CD4-positive, alpha-beta T cell treated with Interleukin-12 subunit alpha and Interleukin-12 subunit beta, for 1 hour (primary cell): ENCODE results near the gene MAG.

ENCODE experiments used
- DNase-seq: peaks from one replicate; pipeline ENCODE4 v3.0.0-alpha.2; 2020

Gene MAG

GRCh38 chr19:35321291-35321690 lies 29.3 kb downstream of the MAG start:
- no peak for DNase-seq

- no peak for DNase-seq
Observed at GRCh38 chr19:35322014-35322413, 30.1 kb downstream of the MAG start.

GRCh38 chr19:35327642-35328041 lies 35.7 kb downstream of the MAG start:
- no peak for DNase-seq

DNA sequence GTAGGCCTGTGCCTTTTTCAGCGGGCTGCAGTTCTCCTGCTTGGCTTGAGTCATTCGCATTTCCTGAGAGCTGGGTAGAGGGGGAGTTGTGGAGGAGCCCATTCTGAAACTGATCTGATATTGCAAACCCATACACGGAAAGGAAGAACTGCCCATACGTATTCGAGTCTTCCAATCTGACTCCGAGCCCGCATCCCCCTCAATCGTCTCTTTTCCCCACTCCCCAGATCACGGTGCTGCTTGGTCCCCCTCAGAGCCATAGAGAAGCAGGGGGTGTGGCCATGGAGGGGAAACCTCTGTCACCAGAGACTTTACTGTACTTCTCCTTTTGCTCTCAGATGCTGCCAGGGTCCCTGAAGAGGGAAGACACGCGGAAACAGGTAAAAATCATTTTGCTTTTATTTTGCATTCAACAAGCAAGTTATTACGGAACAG lies 36.9 kb downstream of the MAG start, which contains the start of gene CD22:
Gene CD22 (plus strand): TSS at position 337 of the 435 bp plus-strand sequence. CDS start 2,854 bp downstream, outside the sequence.
- no peak for DNase-seq

GRCh38 chr19:35329323-35329722 lies 37.4 kb downstream of the MAG start:
- DNase-seq: no peak

- DNase-seq: no peak
Observed at GRCh38 chr19:35330475-35330874, 38.5 kb downstream of the MAG start.

DNA sequence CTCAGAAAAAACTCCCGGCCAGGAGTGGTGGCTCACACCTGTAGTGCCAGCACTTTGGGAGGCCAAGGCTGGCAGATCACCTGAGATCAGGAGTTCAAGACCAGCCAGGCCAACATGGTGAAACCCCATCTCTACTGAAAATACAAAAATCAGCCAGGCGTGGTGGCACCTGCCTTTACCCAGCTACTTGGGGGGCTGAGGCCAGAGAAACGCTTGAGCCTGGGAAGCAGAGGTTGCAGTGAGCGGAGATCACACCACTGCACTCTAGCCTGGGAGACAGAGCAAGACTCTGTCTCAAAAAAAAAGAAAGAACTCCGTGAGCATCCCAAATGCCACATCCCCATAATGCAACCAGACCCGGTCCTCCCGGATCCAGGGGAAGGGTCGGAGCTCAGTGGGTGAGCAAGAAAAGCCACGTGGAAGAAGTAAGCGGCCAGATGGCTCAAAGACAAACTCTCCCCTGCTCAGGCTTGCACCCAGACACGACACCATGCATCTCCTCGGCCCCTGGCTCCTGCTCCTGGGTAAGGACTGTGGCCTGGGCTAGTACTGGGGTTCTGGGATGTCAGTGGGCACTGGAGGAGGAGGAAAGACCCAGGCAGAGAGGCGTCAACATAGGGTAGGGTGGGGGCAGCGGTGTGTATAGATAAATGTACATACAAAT lies 39.7 kb downstream of the MAG start:
- DNase-seq: no peak

DNA sequence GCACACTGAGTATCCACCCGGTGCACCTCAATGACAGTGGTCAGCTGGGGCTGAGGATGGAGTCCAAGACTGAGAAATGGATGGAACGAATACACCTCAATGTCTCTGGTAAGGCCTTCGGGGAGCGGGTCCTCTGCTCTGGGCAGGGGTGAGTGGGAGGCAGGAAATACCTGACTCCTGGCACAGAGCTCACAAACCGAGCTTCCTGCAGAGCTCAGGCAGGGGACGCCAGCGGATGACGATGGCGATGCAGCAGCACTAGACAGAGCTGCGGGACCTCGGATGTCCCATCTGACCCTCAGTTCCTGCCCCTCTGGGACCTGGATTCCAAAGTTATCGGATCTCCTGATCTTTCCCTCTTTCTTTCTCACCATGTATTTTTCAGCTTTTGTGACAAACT lies 40.9 kb downstream of the MAG start:
- DNase-seq: no peak

GRCh38 chr19:35334144-35334753 lies 42.3 kb downstream of the MAG start:
- no peak for DNase-seq

DNA sequence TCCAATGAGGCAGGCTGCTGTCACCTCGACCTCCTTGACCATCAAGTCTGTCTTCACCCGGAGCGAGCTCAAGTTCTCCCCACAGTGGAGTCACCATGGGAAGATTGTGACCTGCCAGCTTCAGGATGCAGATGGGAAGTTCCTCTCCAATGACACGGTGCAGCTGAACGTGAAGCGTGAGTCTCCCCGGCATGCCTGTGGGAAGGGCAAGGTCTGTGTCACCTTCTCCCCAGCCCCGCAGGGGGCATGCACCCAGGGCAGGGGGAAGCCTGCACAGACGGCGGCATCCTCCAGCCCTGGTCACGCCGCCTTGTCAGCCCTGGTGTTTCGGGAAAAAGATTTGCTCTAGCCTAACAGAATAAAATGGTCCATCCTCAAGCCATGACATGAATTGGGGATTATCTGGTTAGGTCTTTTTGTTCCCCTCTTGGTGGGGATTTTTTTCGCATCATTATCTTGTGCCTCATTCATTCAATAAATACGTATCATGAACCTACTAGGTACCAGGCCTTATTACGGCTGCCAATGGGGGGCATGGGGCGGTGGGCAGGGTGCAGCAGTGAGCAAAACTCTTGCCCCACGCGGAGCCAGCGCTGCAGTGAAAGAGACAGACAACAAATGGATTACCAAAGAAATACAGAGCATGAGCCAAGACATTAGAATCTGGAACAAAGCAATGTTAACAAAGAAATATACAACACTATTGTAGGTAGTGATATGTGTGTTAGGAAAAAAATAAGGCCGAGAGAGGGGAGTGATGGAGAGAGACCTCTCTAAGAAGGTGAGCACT lies 44.4 kb downstream of the MAG start:
- DNase-seq: no peak

GRCh38 chr19:35337097-35337983 lies 45.4 kb downstream of the MAG start:
- no peak for DNase-seq

- DNase-seq: no peak
Observed at GRCh38 chr19:35337984-35338296, 46.0 kb downstream of the MAG start.

DNA sequence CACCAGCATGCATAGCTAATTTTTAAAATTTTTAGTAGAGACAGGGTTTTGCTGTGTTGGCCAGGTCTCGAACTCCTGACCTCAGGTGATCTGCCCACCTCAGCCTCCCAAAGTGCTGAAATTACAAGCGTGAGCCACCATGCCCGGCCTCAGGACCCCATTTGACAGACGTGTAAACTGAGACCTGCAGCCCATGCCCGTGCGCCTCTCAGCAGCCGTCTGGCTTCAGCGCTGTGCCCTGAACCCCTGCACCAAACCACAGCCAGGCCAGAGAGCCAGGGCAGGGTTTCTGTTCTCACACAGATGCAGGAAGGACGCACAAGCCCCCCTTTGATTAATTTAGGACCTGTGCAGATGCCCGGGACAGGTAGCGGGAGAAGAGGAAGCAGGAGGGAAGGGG lies 48.5 kb downstream of the MAG start:
- DNase-seq: no peak

DNA sequence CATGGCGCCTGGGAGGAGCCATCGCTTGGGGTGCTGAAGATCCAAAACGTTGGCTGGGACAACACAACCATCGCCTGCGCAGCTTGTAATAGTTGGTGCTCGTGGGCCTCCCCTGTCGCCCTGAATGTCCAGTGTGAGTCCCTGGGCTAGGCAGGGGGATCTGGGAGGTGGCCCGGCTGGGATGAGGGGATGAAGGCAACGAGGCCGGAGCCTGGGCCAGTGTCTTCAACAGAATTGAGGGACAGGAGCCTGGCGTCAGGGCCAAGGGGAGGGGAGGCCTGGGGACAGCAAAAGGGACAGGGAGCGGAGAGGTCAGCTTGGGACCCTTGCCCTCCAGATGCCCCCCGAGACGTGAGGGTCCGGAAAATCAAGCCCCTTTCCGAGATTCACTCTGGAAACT lies 49.0 kb downstream of the MAG start:
- no peak for DNase-seq

- no peak for DNase-seq
Observed at GRCh38 chr19:35341565-35342225, 49.7 kb downstream of the MAG start.

- no peak for DNase-seq
Observed at GRCh38 chr19:35342430-35342829, 50.5 kb downstream of the MAG start.

DNA sequence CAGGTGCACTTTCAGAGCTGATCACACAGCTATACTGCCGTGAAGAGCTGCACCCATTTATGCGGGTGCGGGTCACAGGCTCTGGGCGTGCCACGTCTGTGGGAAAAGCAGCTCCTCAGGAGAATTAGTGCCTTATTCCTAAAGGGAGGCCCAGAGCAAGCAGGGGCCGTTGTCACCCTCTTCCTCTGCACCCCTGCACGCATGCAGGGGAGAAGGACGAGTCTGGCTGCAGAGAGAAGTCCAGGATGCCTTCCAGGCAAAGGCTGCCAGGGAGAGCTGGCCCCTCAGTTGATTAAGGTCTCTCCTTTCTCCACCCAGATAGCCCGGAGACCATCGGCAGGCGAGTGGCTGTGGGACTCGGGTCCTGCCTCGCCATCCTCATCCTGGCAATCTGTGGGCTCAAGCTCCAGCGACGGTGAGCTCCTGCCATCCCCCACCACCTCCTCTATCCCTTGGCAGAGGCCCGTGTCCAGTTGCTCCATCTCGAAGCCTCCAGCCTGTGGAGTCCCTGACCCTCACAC lies 52.6 kb downstream of the MAG start:
- DNase-seq: no peak

- DNase-seq: no peak
Observed at GRCh38 chr19:35345671-35346111, 53.7 kb downstream of the MAG start.

- peak; percentile 84 for DNase-seq
Observed at GRCh38 chr19:35346193-35347052, 54.5 kb downstream of the MAG start.

DNA sequence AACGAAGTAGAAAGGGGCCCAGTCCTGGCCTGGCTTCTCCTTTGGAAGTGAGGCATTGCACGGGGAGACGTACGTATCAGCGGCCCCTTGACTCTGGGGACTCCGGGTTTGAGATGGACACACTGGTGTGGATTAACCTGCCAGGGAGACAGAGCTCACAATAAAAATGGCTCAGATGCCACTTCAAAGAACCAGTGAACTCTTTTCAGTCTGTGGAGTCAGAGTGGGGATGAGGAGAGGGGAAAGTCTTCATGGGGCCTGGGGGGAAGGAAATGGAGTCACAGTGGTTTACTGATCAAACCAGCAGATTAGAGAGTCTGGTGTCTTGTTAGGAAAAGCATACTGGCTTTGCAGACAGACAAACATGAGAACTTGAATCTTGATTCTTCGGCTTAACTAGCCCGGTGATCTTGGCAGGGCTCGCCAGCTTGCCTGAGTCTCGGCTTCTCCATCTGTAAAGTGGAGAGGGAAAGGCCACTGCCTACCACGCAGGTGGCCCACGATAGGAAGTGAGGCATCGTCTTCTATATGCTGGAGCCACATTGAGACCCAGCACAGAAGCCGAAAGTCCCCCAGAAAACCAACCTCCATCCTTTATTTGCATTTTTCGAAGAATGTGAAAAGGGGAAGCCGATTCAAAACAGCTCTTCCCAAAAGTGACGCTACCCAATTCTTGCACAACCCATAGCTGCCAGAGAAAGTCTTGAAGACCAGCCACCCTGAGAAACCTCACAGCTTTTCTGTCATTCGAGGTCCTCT lies 55.4 kb downstream of the MAG start, which contains the start of gene FFAR1:
Gene FFAR1 (plus strand): TSS at position 732 of the 759 bp plus-strand sequence. CDS start 3,650 bp downstream, outside the sequence.
- DNase-seq: peak; percentile 67
